ENCODE data around the gene WNT7B. TPM values are rescaled to one million over a fixed set of nuclear protein-coding genes. Genes with fewer than 3 reads are reported as not detected.
A peak's percentile ranks its signal among the peaks of the same experiment; 100 is the strongest.

Gene WNT7B
- polyA plus RNA-seq, 1 of the 3 experiments (the other 2 are of a cell fraction): 0.13 TPM

DNA sequence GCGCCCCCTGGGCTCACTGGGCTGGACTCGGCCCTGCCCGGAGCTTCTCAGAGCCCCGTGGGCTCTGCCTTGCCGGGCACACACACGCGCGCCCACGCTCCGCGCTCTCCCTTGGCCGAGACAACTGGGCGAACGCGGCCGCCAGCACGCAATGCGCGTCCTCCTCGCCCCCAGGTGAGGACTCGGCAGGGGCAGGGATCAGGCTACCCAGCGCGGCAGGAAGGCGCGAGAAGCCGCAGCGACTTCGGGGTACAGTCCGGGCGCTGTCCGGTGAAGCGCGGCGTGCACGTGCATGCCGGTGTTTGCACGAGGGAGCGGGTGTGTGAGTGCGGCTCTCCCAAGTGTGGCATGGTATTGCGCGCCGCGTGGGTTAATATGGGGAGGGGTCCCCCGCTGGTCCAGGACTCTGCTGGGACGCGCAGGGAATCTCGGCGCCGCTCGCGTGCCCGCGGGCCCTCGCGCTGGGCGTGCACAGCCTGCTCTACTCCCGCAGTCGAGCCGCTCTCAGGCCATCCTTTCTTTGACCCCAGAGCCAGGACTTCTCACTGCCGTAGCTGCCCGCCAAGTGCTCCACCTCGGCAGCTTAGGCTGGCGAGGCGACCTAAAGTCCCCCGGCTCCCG is 5.4 kb downstream of the WNT7B start:
- no peak overlapping the region for H2AFZ ChIP-seq (ENCODE audit: low read depth)
- peak overlapping the region; percentile 19 to 52 for H3K4me3 ChIP-seq (ENCODE audit: low read depth in 2 of 2, low read length in 1 of 2)
- H3K27ac ChIP-seq (ENCODE audit: low read depth in 2 of 2, low read length in 1 of 2): no peak overlapping the region
- H4K20me1 ChIP-seq (ENCODE audit: insufficient read depth): 0 out of 2 replicates have a peak, but pooled peaks cover 3% of the 10 kb centered on the region
- no peaks in the 10 kb centered on the region for H3K9me3 ChIP-seq
- CTCF ChIA-PET: interaction anchor here (0.6 to 6.3 kb wide), 8 partner anchors 11 to 396 kb away, joined by 3 to 36 read pairs (median 6); no protein-coding TSS in a partner anchor
- TF ChIP-seq, protein P1, sequence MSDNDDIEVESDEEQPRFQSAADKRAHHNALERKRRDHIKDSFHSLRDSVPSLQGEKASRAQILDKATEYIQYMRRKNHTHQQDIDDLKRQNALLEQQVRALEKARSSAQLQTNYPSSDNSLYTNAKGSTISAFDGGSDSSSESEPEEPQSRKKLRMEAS (IDR thresholded peaks at IDR 0.05; ENCODE audit: low read depth): peak; percentile 52; the same call in 1 of the 2 replicates
- no peak for TF ChIP-seq ELF1 (IDR thresholded peaks at IDR 0.05)
- POLR2A ChIA-PET: interaction anchor here (1.1 kb wide), 1 partner anchor 94 kb away, joined by 3 read pairs; no protein-coding TSS in a partner anchor
- H3F3A ChIP-seq (replicated peaks; ENCODE audit: insufficient read depth): no peaks in the 10 kb centered on the region
- 15% methylated on average over 16 of the region's 66 CpGs for WGBS (ENCODE audit: low lambda C conversion rate)
- H3K36me3 ChIP-seq (replicated peaks in 1 of 2; ENCODE audit: control insufficient read depth in 1 of 2, insufficient read depth in 2 of 2, low read length in 1 of 2): no peaks in the 10 kb centered on the region
- H3K9ac ChIP-seq: no peak overlapping the region
- H3K79me2 ChIP-seq (ENCODE audit: insufficient read depth): no peaks in the 10 kb centered on the region
- peaks cover 4 to 5% of the 10 kb centered on the region in 2 experiments; a peak in 2 of 4 replicates for H3K4me1 ChIP-seq (ENCODE audit: control insufficient read depth in 1 of 2, insufficient read depth in 2 of 2, low read depth in 1 of 2, low read length in 1 of 2)
- H3K27me3 ChIP-seq (ENCODE audit: insufficient read depth): peaks cover 51% of the 10 kb centered on the region
- H3K9me2 ChIP-seq: no peaks in the 10 kb centered on the region
- DNase-seq: peak; percentile 60
- peak overlapping the region; percentile 89 for H3K4me2 ChIP-seq

DNA sequence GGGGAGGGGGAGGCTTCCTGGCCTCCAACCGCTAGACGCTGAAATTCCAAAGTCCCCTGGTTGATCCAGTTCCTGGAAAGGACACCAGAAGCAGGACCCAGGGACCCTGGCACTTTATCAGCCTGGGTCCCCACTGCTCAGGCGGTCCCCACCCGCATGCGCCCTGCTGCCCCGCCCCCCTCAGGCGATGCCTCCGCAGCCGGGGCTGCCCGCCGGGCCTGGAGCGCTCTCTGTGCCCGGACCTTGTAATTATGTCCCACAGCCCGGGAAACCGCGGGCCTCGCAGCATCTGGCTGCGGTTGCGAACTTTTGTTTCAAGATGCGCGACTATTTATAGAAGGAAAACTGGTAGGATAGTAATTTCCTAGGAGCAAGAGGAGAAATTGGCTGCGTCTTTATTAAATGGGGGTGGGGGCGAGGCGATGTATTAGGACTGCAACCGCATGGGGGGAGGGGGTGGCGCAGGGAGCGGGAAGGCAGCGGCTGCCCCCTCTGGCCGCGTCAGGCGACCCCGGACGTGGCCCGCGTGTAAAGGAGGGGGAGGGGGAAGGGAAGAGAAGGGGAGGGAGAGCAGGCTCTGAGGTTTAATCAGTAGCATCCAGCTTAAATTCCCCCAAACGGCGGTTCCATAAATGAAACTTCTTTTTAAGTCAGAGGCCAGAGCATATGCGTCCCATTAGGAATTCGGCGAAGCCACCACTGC is 6.1 kb downstream of the WNT7B start:
- Histone ChIP-seq H3K4me2 (peak overlapping the region; percentile 89), H3K9ac (no peak overlapping the region), H3F3A (replicated peaks; ENCODE audit: insufficient read depth) (no peaks in the 10 kb centered on the region), H3K27me3 (ENCODE audit: insufficient read depth) (peaks cover 48% of the 10 kb centered on the region), H2AFZ (ENCODE audit: low read depth) (no peak overlapping the region), H4K20me1 (ENCODE audit: insufficient read depth) (0 out of 2 replicates have a peak, but pooled peaks cover 3% of the 10 kb centered on the region), H3K4me3 (ENCODE audit: low read depth in 2 of 2, low read length in 1 of 2) (peak overlapping the region; percentile 19 to 52; a peak in 3 of 4 replicates), H3K9me2 (no peaks in the 10 kb centered on the region), H3K36me3 (replicated peaks in 1 of 2; ENCODE audit: control insufficient read depth in 1 of 2, insufficient read depth in 2 of 2, low read length in 1 of 2) (no peaks in the 10 kb centered on the region), H3K4me1 (ENCODE audit: control insufficient read depth in 1 of 2, insufficient read depth in 2 of 2, low read depth in 1 of 2, low read length in 1 of 2) (peaks cover 4 to 5% of the 10 kb centered on the region in 2 experiments; a peak in 2 of 4 replicates), H3K79me2 (ENCODE audit: insufficient read depth) (no peaks in the 10 kb centered on the region), H3K27ac (ENCODE audit: low read depth in 2 of 2, low read length in 1 of 2) (no peak overlapping the region), H3K9me3 (no peaks in the 10 kb centered on the region)
- TF ChIP-seq FOSL2 (IDR thresholded peaks at IDR 0.05; ENCODE audit: borderline replicate concordance, low read depth) (no peak), MXI1 (IDR thresholded peaks at IDR 0.05; ENCODE audit: low read depth, low read length) (no peak)
- TF ChIP-seq, protein P2, sequence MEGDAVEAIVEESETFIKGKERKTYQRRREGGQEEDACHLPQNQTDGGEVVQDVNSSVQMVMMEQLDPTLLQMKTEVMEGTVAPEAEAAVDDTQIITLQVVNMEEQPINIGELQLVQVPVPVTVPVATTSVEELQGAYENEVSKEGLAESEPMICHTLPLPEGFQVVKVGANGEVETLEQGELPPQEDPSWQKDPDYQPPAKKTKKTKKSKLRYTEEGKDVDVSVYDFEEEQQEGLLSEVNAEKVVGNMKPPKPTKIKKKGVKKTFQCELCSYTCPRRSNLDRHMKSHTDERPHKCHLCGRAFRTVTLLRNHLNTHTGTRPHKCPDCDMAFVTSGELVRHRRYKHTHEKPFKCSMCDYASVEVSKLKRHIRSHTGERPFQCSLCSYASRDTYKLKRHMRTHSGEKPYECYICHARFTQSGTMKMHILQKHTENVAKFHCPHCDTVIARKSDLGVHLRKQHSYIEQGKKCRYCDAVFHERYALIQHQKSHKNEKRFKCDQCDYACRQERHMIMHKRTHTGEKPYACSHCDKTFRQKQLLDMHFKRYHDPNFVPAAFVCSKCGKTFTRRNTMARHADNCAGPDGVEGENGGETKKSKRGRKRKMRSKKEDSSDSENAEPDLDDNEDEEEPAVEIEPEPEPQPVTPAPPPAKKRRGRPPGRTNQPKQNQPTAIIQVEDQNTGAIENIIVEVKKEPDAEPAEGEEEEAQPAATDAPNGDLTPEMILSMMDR (IDR thresholded peaks at IDR 0.05): no peak
- TF ChIP-seq, protein P1 (IDR thresholded peaks at IDR 0.05; ENCODE audit: low read depth): no peak
- ChIA-PET CTCF (interaction anchor here (0.6 to 6.3 kb wide), 6 partner anchors 19 to 393 kb away, joined by 3 to 36 read pairs (median 7); no protein-coding TSS in a partner anchor), POLR2A (interaction anchor here (1.1 kb wide), 1 partner anchor 93 kb away, joined by 3 read pairs; no protein-coding TSS in a partner anchor)
- DNase-seq: peak; percentile 66
- 23% methylated on average over 27 of the region's 40 CpGs for WGBS (ENCODE audit: low lambda C conversion rate)
